DND-41 (cell line): Measurements from ENCODE around the gene PITPNC1.

Experiments
- CTCF ChIP-seq: IDR thresholded peaks from 2 replicates; pipeline ENCODE4 v1.5.1; 2012; ENCODE audit warnings: borderline replicate concordance, low read length, moderate library complexity, mild to moderate bottlenecking; ENCODE audit not compliant: poor library complexity, severe bottlenecking; ENCODE audit errors: extremely low read depth
- EZH2 ChIP-seq: IDR thresholded peaks from 3 replicates; pipeline ENCODE4 v1.6.1; 2012; ENCODE audit warnings: borderline replicate concordance, low read depth, mild to moderate bottlenecking, moderate library complexity, low read length, inconsistent platforms; ENCODE audit not compliant: severe bottlenecking

- no peak for TF ChIP-seq CTCF
- TF ChIP-seq EZH2 = no peak
Observed at GRCh38 chr17:67471118-67471517, 94.0 kb downstream of the PITPNC1 start.
